COLO668 (cell line): Measurements from ENCODE around the gene PHYHD1.
A peak's percentile ranks its signal among the peaks of the same experiment; 100 is the strongest.
"Not testable (repeated sequence)": the region's sequence is repeated elsewhere in the genome, so short reads cannot be mapped to it uniquely, and the experiment has no call there.

ENCODE experiments used
- DNase-seq: peaks from one replicate; lab custom pipeline; 2025; ENCODE audit not compliant: unreplicated experiment; lab: John Stamatoyannopoulos, UW

Gene PHYHD1

DNA sequence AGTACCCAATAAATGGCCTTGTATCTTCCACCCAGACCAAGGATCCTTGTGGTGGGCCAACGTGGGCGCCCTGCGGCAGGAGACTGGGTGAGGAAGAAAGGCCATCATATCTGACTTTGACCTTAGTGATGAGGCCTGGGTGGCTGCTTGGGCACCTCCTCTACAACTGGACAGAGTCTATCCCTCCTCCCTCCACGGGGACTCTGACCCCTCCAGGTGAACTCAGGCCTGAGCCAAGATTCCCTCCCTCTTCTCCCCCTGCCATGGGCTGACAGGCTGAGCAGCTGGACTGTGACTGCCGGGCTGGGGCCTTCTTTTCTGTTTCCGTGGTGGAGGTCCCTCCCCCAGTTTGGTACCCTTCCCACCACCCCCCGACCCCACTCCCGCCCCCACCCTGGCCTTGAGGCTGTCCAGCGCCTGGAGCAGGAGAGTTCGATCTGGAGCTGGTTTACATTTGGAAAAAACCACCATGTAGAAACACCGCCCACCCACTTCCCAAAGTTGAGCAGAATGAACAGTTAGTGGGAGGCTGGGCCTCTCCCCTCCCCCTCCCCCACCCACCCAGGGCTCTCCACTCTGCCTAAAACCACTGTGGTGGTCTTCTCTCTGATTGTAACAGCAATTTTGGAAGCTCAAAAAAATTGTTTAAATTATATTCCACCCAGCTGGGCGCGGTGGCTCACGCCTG, 1.2 kb upstream of the PHYHD1 start:
- DNase-seq: no peak

- DNase-seq: no peak
Observed at GRCh38 chr9:128921881-128922763, 1.3 kb downstream of the PHYHD1 start.

- DNase-seq: no peak
Observed at GRCh38 chr9:128923493-128923883, 2.7 kb downstream of the PHYHD1 start.

GRCh38 chr9:128927731-128928411, 7.1 kb downstream of the PHYHD1 start:
- DNase-seq: peak; percentile 48

- no peak for DNase-seq
Observed at GRCh38 chr9:128928624-128929023, 7.8 kb downstream of the PHYHD1 start.

DNA sequence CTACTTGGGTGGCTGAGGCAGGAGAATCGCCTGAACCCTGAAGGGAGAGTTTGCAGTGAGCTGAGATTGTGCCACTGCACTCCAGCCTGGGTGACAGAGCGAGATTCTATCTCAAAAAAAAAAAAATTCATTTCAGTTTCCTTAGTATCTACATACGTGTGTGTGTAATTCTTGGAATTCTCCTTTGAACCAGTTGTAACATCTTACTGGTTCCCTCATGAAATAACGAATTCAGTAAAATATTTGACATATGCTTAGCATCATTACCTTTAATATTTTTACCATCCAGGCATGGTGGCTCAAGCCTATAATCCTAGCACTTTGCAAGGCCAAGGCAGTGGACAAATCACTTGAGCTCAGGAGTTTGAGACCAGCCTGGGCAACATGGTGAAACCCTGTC, 8.8 kb downstream of the PHYHD1 start:
- DNase-seq: no peak

GRCh38 chr9:128933731-128934130, 12.9 kb downstream of the PHYHD1 start:
- no peak for DNase-seq

DNA sequence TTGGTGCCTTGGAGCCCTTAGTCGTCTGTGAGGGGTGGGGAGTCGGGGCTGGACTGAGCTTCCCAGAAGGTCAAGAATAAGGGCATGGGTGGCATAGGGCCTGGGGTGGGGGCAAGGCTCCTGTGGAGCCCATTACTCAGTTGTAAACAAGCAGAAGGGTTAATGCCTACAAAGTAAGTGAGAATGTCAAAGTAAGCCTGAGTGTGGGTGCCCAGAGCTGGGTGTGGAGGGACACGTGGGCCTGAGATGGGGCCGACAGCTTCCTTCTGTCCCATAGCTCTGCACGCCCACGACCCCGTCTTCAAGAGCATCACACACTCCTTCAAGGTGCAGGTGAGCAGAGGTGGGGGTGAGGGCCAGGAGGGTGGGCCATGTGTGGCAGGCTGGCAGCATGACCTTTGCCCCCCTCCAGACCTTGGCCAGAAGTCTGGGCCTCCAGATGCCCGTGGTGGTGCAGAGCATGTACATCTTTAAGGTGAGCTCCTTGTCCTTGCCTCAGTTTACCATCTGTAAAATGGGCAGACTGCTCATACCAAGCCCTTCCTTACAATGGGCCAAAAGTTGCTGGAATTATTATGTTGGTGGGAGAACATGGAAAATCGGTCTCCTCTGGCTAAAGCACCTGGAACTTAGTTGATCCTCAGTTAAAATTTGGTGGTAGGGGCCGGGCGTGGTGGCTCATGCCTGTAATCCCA, 15.5 kb downstream of the PHYHD1 start:
- DNase-seq: no peak

DNA sequence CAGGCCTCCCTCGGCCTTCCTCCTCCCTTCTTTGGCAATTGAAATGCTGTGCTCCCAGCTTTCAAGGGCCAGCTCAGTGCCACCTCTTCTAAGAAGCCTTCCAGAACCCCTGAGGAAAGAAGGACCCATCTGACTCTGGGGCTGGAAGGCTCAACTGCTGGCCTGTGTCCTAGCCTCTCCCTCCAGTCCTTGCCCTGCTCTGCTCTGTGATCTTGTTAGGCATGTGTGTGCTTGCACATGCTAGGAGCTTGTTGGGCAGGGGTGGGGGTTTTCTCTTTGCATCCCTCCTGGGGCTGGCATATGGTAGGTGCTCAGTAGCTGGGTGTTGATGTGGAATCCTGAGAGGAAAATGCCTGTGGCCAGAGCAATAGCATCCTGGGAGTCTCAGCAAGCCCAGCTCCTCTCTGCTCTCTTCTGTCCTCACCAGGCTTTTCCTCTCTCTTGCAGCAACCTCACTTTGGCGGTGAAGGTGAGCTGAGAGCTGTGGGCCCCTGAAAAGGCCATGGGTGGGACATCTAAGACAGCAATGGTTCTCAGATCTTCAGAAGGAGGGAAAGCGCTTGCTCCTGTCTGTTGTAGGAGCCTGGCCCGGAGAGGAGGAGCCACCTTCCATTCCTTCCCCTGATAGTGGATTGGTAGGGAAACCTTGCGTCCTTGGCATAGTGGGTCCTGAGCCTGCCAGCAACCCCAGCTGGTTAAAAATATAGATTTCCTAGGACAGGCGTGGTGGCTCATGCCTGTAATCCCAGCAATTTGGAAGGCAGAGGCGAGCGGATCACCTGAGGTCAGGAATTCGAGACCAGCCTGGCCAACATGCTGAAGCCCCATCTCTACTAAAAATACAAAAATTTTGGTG, 16.8 kb downstream of the PHYHD1 start:
- no peak for DNase-seq

GRCh38 chr9:128940271-128940921, 19.6 kb downstream of the PHYHD1 start:
- DNase-seq: no peak

DNA sequence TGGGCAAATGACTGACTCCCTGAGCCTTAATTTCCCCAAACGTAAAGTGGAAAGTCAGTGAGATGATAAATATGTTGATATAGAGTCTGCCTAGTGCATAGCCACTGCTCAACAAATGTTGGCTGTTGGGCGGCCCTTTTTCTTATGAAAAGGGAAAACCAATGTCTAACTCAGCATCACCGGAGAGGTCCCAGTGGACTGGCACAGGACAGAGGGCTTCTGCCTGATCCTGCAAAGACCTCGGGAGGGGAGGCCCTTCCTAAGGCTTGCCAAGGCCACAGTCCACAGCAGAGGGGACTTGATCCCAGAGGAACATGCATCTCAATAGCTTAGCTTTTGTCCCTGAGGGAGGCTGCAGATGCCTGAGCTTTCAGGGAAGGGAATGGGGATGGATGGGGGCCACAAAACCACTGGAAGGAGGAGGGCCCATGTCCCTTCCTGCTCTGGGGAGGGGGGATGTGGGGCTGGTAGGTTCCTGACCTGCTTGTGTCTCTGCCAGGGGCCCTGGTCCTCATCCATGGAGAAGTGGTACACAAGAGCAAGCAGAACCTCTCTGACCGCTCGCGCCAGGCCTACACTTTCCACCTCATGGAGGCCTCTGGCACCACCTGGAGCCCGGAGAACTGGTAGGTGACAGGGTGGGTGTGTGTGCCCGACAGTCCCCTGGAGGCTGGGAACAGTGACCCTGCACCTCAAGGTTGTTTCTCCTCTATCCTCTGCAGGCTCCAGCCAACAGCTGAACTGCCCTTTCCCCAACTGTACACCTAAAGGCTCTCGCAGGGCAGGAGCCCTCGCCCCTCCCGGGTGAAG, 20.4 kb downstream of the PHYHD1 start:
- no peak for DNase-seq

GRCh38 chr9:128943832-128944620, 23.2 kb downstream of the PHYHD1 start:
- DNase-seq: no peak

DNA sequence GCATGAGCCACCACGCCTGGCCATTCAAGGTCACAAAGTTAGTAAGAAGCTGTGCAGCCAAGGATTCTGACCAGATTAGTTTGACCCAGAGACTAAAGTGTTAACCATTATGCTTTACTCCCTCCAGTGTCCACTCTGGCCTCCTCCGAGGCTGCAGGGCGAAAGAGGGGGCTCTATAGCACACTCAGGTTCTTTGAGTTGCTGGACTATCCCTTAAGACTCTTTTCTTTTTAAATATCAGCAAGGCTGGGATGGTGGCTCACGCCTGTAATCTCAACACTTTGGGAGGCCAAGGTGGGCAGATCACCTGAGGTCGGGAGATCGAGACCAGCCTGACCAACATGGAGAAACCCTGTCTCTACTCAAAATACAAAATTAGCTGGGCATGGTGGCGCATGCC, 24.2 kb downstream of the PHYHD1 start:
- not testable (repeated sequence) for DNase-seq

DNA sequence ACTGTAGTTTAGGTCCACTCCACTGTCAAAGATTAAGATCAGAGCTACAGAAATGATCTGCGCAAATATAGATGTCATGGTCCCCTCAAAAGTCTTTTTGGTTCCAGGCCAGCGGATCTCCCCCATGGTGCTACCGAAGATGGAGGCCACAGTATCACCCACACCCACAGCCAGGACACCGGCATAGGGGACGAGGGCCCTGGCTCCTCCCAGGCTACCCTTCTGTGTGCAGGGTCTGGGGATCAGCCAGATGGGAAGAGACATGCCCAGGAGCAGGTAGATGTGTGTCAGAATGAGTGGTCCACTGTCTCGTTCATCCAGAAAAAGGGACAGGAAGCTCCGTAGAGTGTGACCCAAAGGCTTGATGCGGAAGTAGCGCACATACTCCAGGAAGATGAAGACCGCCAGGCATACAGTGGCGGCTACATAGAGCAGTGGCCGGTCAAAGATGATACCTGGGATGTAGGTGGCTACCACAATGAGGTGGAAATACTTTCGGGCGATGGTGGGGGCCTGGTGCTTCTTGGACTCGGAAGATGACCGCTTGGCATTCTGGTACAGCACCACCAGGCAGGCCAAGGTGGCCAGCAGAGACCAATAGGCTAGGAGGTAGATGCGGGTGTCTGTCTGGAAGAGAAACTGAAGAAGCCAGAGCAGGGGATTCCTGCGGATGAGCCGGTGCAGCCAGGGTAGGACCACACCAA, 25.2 kb downstream of the PHYHD1 start:
- no peak for DNase-seq

DNA sequence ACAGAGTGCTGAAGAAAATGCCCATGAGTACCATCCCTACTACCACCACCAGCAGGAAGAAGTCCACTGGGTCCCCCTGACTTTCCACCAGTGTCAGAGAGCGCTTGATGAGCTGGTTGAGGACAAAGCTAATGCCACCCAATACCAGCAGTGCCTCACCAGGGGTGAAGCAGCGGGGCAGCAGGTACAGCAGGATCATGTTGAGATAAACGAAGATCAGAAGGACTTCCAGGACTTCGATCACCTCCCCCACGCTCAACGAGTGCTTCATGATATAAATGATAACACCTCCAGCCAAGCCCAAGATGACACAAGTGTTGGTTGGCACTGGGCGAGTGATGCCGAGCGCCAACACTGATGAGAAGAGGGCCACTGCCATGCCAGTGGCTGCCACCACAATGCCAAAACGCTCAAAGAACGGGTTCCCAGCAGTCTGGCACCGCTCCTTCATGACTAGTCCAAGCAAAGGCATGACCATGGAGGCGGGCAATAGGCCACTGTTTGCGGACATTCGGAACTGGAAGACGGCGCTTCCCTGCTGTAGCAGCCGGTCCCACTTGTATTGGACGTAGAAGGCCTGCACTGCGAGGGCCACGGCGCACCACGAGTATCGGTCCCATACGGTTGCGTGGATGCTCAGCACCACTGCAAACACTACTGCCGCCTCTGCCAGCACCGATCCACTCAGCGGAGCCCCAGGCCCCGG, 25.9 kb downstream of the PHYHD1 start:
- peak; percentile 39 for DNase-seq

- DNase-seq: no peak
Observed at GRCh38 chr9:128947277-128947526, 26.4 kb downstream of the PHYHD1 start.
